ENCODE measurements around the gene ATP6V0E1.

Gene ATP6V0E1

GRCh38 chr5:172983542-172984243 lies at the start of gene ATP6V0E1:
TSS of gene ATP6V0E1 (plus strand) at chr5:172983771. CDS start at chr5:172983861, 90 bp downstream.
- peak; percentile 79 to 88 for DNase-seq

GRCh38 chr5:172935096-172935495 lies 48.5 kb upstream of the ATP6V0E1 start:
- no peak for DNase-seq

- no peak for DNase-seq
These were observed 47.2 kb upstream of the ATP6V0E1 start for GRCh38 chr5:172936401-172936800.

GRCh38 chr5:172939071-172939470 lies 44.5 kb upstream of the ATP6V0E1 start:
- peak in 1 of 2 experiments; percentile 23 for DNase-seq

- no peak for DNase-seq
These were observed 43.8 kb upstream of the ATP6V0E1 start for GRCh38 chr5:172939611-172940267.

GRCh38 chr5:172940268-172941066 lies 43.1 kb upstream of the ATP6V0E1 start:
- DNase-seq, result no peak

GRCh38 chr5:172941067-172941516 lies 42.5 kb upstream of the ATP6V0E1 start:
- no peak for DNase-seq

GRCh38 chr5:172942556-172942955 lies 41.0 kb upstream of the ATP6V0E1 start:
- no peak for DNase-seq

- no peak for DNase-seq
These were observed 40.2 kb upstream of the ATP6V0E1 start for GRCh38 chr5:172943283-172943841.

GRCh38 chr5:172943906-172944305 lies 39.7 kb upstream of the ATP6V0E1 start:
- DNase-seq, result no peak

GRCh38 chr5:172944741-172945140 lies 38.8 kb upstream of the ATP6V0E1 start:
- DNase-seq, result no peak

GRCh38 chr5:172945151-172945550 lies 38.4 kb upstream of the ATP6V0E1 start:
- DNase-seq, result no peak

GRCh38 chr5:172946146-172946545 lies 37.4 kb upstream of the ATP6V0E1 start:
- DNase-seq, result no peak

- no peak for DNase-seq
These were observed 34.1 kb upstream of the ATP6V0E1 start for GRCh38 chr5:172949426-172949825.

- no peak for DNase-seq
These were observed 33.2 kb upstream of the ATP6V0E1 start for GRCh38 chr5:172950176-172950965.

- DNase-seq, result no peak
These were observed 32.1 kb upstream of the ATP6V0E1 start for GRCh38 chr5:172951371-172952033.

- no peak for DNase-seq
These were observed 31.5 kb upstream of the ATP6V0E1 start for GRCh38 chr5:172952034-172952511.

- no peak for DNase-seq
These were observed 29.5 kb upstream of the ATP6V0E1 start for GRCh38 chr5:172953776-172954675.

- DNase-seq, result no peak
These were observed 28.8 kb upstream of the ATP6V0E1 start for GRCh38 chr5:172954751-172955159.

- no peak for DNase-seq
These were observed 27.3 kb upstream of the ATP6V0E1 start for GRCh38 chr5:172956228-172956627.

- peak in 1 of 2 experiments; percentile 5 for DNase-seq
These were observed 26.6 kb upstream of the ATP6V0E1 start for GRCh38 chr5:172956936-172957335.
